IMR-90 (cell line): ENCODE results near the gene RAPGEF1. TPM values are rescaled to one million over a fixed set of nuclear protein-coding genes. Genes with fewer than 3 reads are reported as not detected.

Source experiments
- ATAC-seq: fragments of 200-7000 bp; cut with Tn5 transposase; 2 replicates; pipeline ENCODE4 v1.9.1; 2020; ENCODE audit warnings: low read depth, mild to moderate bottlenecking, moderate library complexity
- BruUV-seq: library from RNA; stranded (reverse); fragments of 400-500 nt; replicated peaks from 2 replicates; lab custom pipeline; 2021; lab: Mats Ljungman, UMichigan
- CTCF ChIA-PET: fragments of 300-600 bp; formaldehyde crosslinking; extraction: SDS; loops from one replicate; lab custom pipeline; 2021; ENCODE audit warnings: antibody characterized with exemption; lab: Yijun Ruan, JAX
- POLR2A ChIA-PET: fragments of 300-600 bp; sonication (Branson Sonifier 250); formaldehyde crosslinking; loops from one replicate; lab custom pipeline; 2022; ENCODE audit warnings: antibody characterized with exemption; ENCODE audit not compliant: unreplicated experiment; lab: Charles Lee
- DNase-seq: peaks from one replicate; pipeline ENCODE4 v3.0.0; 2013
- H2AFZ ChIP-seq: replicated peaks from 2 replicates; pipeline ENCODE3; 2013; ENCODE audit warnings: low read length, mild to moderate bottlenecking; ENCODE audit not compliant: poor library complexity
- H2AK5ac ChIP-seq: 2 replicates; pipeline ENCODE4 v1.6.1; 2013; ENCODE audit warnings: low read depth, low read length, inconsistent platforms
- H2AK9ac ChIP-seq: replicated peaks from 2 replicates; pipeline ENCODE3; 2013; ENCODE audit warnings: mild to moderate bottlenecking, low read depth, low read length, moderate library complexity; ENCODE audit not compliant: poor library complexity
- H2BK120ac ChIP-seq: 2 replicates; pipeline ENCODE4 v1.6.1; 2013; ENCODE audit warnings: low read depth, low read length, inconsistent platforms
- H2BK15ac ChIP-seq: 3 replicates; pipeline ENCODE4 v1.6.1; 2013; ENCODE audit warnings: low read depth, low read length, inconsistent platforms
- H2BK20ac ChIP-seq: 2 replicates; pipeline ENCODE4 v1.6.1; 2013; ENCODE audit warnings: low read depth, mild to moderate bottlenecking, inconsistent platforms, low read length, moderate library complexity
- H2BK5ac ChIP-seq: 2 replicates; pipeline ENCODE4 v1.6.1; 2013; ENCODE audit warnings: mild to moderate bottlenecking, low read depth, low read length, inconsistent platforms; ENCODE audit not compliant: poor library complexity, severe bottlenecking
- H3K14ac ChIP-seq: replicated peaks from 2 replicates; pipeline ENCODE4 v1.6.1; 2013; ENCODE audit warnings: low read depth, low read length, inconsistent platforms
- H3K18ac ChIP-seq: 2 replicates; pipeline ENCODE4 v1.6.1; 2013; ENCODE audit warnings: low read depth, low read length, control low read depth
- H3K23ac ChIP-seq: 2 replicates; pipeline ENCODE4 v1.6.1; 2013; ENCODE audit warnings: low read depth, low read length, inconsistent platforms
- H3K27ac ChIP-seq: 2 replicates; pipeline ENCODE4 v1.5.1; 2013; ENCODE audit warnings: mild to moderate bottlenecking, control low read depth, low read length; ENCODE audit not compliant: insufficient read depth
- H3K27me3 ChIP-seq: 2 replicates; pipeline ENCODE4 v1.6.1; 2013; ENCODE audit warnings: low read length; ENCODE audit not compliant: control insufficient read depth, insufficient read depth
- H3K36me3 ChIP-seq: 2 replicates; pipeline ENCODE4 v1.6.1; 2013; ENCODE audit warnings: low read length, mixed read lengths; ENCODE audit not compliant: control insufficient read depth, insufficient read depth
- H3K4ac ChIP-seq: 2 replicates; pipeline ENCODE4 v1.6.1; 2013; ENCODE audit warnings: low read depth, low read length, inconsistent platforms
- H3K4me1 ChIP-seq: 2 replicates; pipeline ENCODE4 v1.6.1; 2013; ENCODE audit warnings: low read length, mixed read lengths; ENCODE audit not compliant: control insufficient read depth, insufficient read depth
- H3K4me2 ChIP-seq: 2 replicates; pipeline ENCODE4 v1.6.1; 2013; ENCODE audit warnings: low read depth, mild to moderate bottlenecking, control low read depth, low read length, moderate library complexity
- H3K4me3 ChIP-seq: 2 replicates; pipeline ENCODE4 v1.5.1; 2013; ENCODE audit warnings: low read depth, mild to moderate bottlenecking, control low read depth, low read length, moderate library complexity; ENCODE audit not compliant: insufficient read depth
- H3K56ac ChIP-seq: 2 replicates; pipeline ENCODE4 v1.6.1; 2013; ENCODE audit warnings: low read length, inconsistent platforms; ENCODE audit not compliant: insufficient read depth; ENCODE audit errors: extremely low read depth
- H3K79me1 ChIP-seq, 2 experiments: 2 replicates each; pipeline ENCODE4 v1.6.1; 2013; ENCODE audit warnings: low read length in 2 of 2, inconsistent platforms in 1 of 2, low read depth in 1 of 2
- H3K9ac ChIP-seq: 2 replicates; pipeline ENCODE4 v1.6.1; 2013; ENCODE audit warnings: low read depth, low read length, control low read depth
- H3K9me1 ChIP-seq: 2 replicates; pipeline ENCODE4 v1.6.1; 2013; ENCODE audit warnings: low read length, inconsistent platforms; ENCODE audit not compliant: insufficient read depth
- H3K9me3 ChIP-seq: 2 replicates; pipeline ENCODE4 v1.6.1; 2013; ENCODE audit warnings: low read length; ENCODE audit not compliant: control insufficient read depth, insufficient read depth
- H4K20me1 ChIP-seq: 2 replicates; pipeline ENCODE4 v1.6.1; 2013; ENCODE audit warnings: low read length, inconsistent platforms; ENCODE audit not compliant: insufficient read depth
- H4K5ac ChIP-seq: 2 replicates; pipeline ENCODE4 v1.6.1; 2013; ENCODE audit warnings: mild to moderate bottlenecking, low read depth, low read length, control low read depth
- H4K8ac ChIP-seq, 2 experiments: 2 replicates each; pipeline ENCODE4 v1.6.1; 2013; ENCODE audit warnings: low read depth in 2 of 2, low read length in 2 of 2, control low read depth in 1 of 2, inconsistent platforms in 1 of 2
- H4K91ac ChIP-seq: 2 replicates; pipeline ENCODE4 v1.6.1; 2013; ENCODE audit warnings: low read depth, low read length, inconsistent platforms; ENCODE audit not compliant: insufficient read depth
- CEBPB ChIP-seq: IDR thresholded peaks from 2 replicates; pipeline ENCODE4 v1.6.1; 2012; ENCODE audit warnings: low read depth, low read length, improper control_type of control experiment
- CHD1 ChIP-seq: IDR thresholded peaks from 2 replicates; pipeline ENCODE4 v1.6.1; 2012; ENCODE audit warnings: low read depth, low read length, improper control_type of control experiment
- CTCF ChIP-seq: conservative IDR thresholded peaks from 2 replicates; pipeline ENCODE4 v1.5.1; 2012; ENCODE audit warnings: mild to moderate bottlenecking, low read depth, low read length, improper control_type of control experiment
- FOS ChIP-seq: fragments of 150-350 bp; IDR thresholded peaks from 2 replicates; pipeline ENCODE4 v1.6.1; 2016; ENCODE audit warnings: low read depth, low read length
- MAFK ChIP-seq: IDR thresholded peaks from 2 replicates; pipeline ENCODE4 v1.6.1; 2012; ENCODE audit warnings: low read depth, low read length, improper control_type of control experiment
- MAZ ChIP-seq: IDR thresholded peaks from 2 replicates; pipeline ENCODE4 v1.6.1; 2012; ENCODE audit warnings: low read depth, mild to moderate bottlenecking, low read length, improper control_type of control experiment, moderate library complexity, borderline replicate concordance
- POLR2A ChIP-seq: IDR thresholded peaks from 2 replicates; pipeline ENCODE4 v1.6.1; 2012; ENCODE audit warnings: mild to moderate bottlenecking, low read depth, low read length
- RAD21 ChIP-seq: IDR thresholded peaks from 2 replicates; pipeline ENCODE4 v1.6.1; 2012; ENCODE audit warnings: low read length, improper control_type of control experiment
- RCOR1 ChIP-seq: IDR thresholded peaks from 2 replicates; pipeline ENCODE4 v1.6.1; 2012; ENCODE audit warnings: mild to moderate bottlenecking, low read length, improper control_type of control experiment; ENCODE audit not compliant: insufficient replicate concordance
- RFX5 ChIP-seq: IDR thresholded peaks from 2 replicates; pipeline ENCODE4 v1.8.0; 2012; ENCODE audit warnings: low read depth, mild to moderate bottlenecking, low read length, moderate library complexity
- SMC3 ChIP-seq: fragments of 150-350 bp; IDR thresholded peaks from 2 replicates; pipeline ENCODE4 v1.6.1; 2016; ENCODE audit warnings: low read depth, mild to moderate bottlenecking, antibody characterized with exemption, low read length, moderate library complexity
- USF2 ChIP-seq: fragments of 150-350 bp; IDR thresholded peaks from 2 replicates; pipeline ENCODE4 v1.6.1; 2017; ENCODE audit warnings: mild to moderate bottlenecking, antibody characterized with exemption, low read length, low read depth
- WGBS, 2 experiments: methylation state at CpG; one replicate each; pipeline versions ENCODE4 v1.1.5 to v1.1.7; 2013; ENCODE audit warnings: missing lambda C conversion rate in 2 of 2; ENCODE audit not compliant: insufficient read length in 1 of 2; ENCODE audit errors: extremely low coverage in 2 of 2; 5-methylcytosine and 5-hydroxymethylcytosine counted together
- dilution Hi-C: fragments of 300-500 bp; cut with HindIII; formaldehyde crosslinking; loops from one replicate; pipeline ENCODE4 v1.14.3; 2018; ENCODE audit warnings: low sequenced_read_pairs; ENCODE audit not compliant: unreplicated experiment
- in situ Hi-C: fragments of 300-500 bp; cut with MboI; formaldehyde crosslinking; loops from 3 replicates; pipeline ENCODE4 v1.14.3; 2019; ENCODE audit warnings: low sequenced_read_pairs, inconsistent platforms, mixed read lengths
- intact Hi-C: fragments of 100-400 bp; cut with micrococcal nuclease; formaldehyde crosslinking; loops from 2 replicates; pipeline ENCODE4 v1.10.0; 2022
- polyA plus RNA-seq, 3 experiments: library from polyadenylated mRNA; depleted of rRNA; stranded (reverse); fragments of >200 nt; gene quantifications; 2 replicates each; pipeline ENCODE4 v1.2.3, GENCODE V29; 2012; ENCODE audit warnings: low replicate concordance in 1 of 3
- total RNA-seq: library from RNA; depleted of rRNA; stranded (reverse); fragments of >200 nt; gene quantifications from 2 replicates; pipeline ENCODE4 v1.2.3, GENCODE V29; 2012
- TF ChIP-seq, protein P1 (sequence below): fragments of 150-350 bp; IDR thresholded peaks from 2 replicates; pipeline ENCODE4 v1.6.1; 2016; ENCODE audit warnings: low read depth, mild to moderate bottlenecking, low read length, moderate library complexity, borderline replicate concordance

The RAPGEF1 gene
- total and polyA plus RNA-seq, 2 of the 4 experiments (the other 2 are of a cell fraction): 13.1 to 22.3 TPM

- H3K27ac ChIP-seq: no peak overlapping the region
- CTCF ChIA-PET: no interaction called here
Measured at GRCh38 chr9:131649646-131650045, 90.2 kb downstream of the RAPGEF1 start.

More at GRCh38 chr9:131649646-131650045, 90.2 kb downstream of the RAPGEF1 start:
- ATAC-seq (no peak), DNase-seq (no peak)
- TF ChIP-seq CHD1 (no peak), USF2 (no peak), POLR2A (no peak), MAFK (no peak), CTCF (no peak), RFX5 (no peak), FOS (no peak), RAD21 (no peak), CEBPB (no peak), MAZ (no peak), RCOR1 (no peak), SMC3 (no peak)
- TF ChIP-seq, protein P1, sequence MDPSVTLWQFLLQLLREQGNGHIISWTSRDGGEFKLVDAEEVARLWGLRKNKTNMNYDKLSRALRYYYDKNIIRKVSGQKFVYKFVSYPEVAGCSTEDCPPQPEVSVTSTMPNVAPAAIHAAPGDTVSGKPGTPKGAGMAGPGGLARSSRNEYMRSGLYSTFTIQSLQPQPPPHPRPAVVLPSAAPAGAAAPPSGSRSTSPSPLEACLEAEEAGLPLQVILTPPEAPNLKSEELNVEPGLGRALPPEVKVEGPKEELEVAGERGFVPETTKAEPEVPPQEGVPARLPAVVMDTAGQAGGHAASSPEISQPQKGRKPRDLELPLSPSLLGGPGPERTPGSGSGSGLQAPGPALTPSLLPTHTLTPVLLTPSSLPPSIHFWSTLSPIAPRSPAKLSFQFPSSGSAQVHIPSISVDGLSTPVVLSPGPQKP: no peak
- H4K20me1 ChIP-seq: peaks cover 12% of the 10 kb centered on the region; the same call in 1 of the 2 replicates
- peaks cover 30 to 49% of the 10 kb centered on the region in 2 experiments for H3K79me1 ChIP-seq
- no peak overlapping the region for H3K4me2 ChIP-seq
- intact Hi-C loops: loop anchor here (2.0 kb wide), 1 partner anchor 21 kb away; no protein-coding TSS in a partner anchor
- H2BK120ac ChIP-seq: no peak overlapping the region
- dilution Hi-C loops: no loop called here
- no peaks in the 10 kb centered on the region for H3K9me3 ChIP-seq
- POLR2A ChIA-PET: no interaction called here
- no TSS peak for BruUV-seq
- H3K36me3 ChIP-seq: no peaks in the 10 kb centered on the region; the same call in 1 of the 2 replicates
- no peak overlapping the region for H4K5ac ChIP-seq
- no peak overlapping the region; the same call in 1 of the 2 replicates for H2AK5ac ChIP-seq
- no CpG with 5 or more reads among the region's 6 CpGs for WGBS, 2 experiments
- no peak overlapping the region for H3K4ac ChIP-seq
- no peak overlapping the region for H3K18ac ChIP-seq
- no peak overlapping the region for H3K9ac ChIP-seq
- peaks cover 18% of the 10 kb centered on the region for H3K9me1 ChIP-seq
- H3K27me3 ChIP-seq: no peaks in the 10 kb centered on the region
- no peak overlapping the region for H2BK5ac ChIP-seq
- no peak overlapping the region for H4K91ac ChIP-seq
- in situ Hi-C loops: no loop called here
- H3K4me3 ChIP-seq: no peak overlapping the region
- H3K14ac ChIP-seq: no peak overlapping the region
- no peak overlapping the region for H2AFZ ChIP-seq
- H2BK15ac ChIP-seq: peak overlapping the region; percentile 6; the same call in 2 of the 3 replicates
- H3K4me1 ChIP-seq: peaks cover 20% of the 10 kb centered on the region
- no peak overlapping the region for H4K8ac ChIP-seq
- no peak overlapping the region for H3K23ac ChIP-seq
- no peak overlapping the region for H2BK20ac ChIP-seq
- no peak overlapping the region for H2AK9ac ChIP-seq
- no peak overlapping the region for H3K56ac ChIP-seq
